DMS79 (cell line): ENCODE data around the gene FAM76A.
A peak's percentile ranks its signal among the peaks of the same experiment; 100 is the strongest.
"Not testable (repeated sequence)": the region's sequence is repeated elsewhere in the genome, so short reads cannot be mapped to it uniquely, and the experiment has no call there.

Source experiments
- DNase-seq: peaks from one replicate; lab custom pipeline; 2025; lab: John Stamatoyannopoulos, UW

The FAM76A gene

GRCh38 chr1:27724961-27725373 lies 794 bp upstream of the FAM76A start:
- peak; percentile 85 for DNase-seq

GRCh38 chr1:27726173-27727044 lies 648 bp downstream of the FAM76A start:
- DNase-seq, result peak; percentile 38

- no peak for DNase-seq
Observed at GRCh38 chr1:27727126-27727525, 1.4 kb downstream of the FAM76A start.

GRCh38 chr1:27736252-27736651 lies 10.5 kb downstream of the FAM76A start:
- DNase-seq, result no peak

- no peak for DNase-seq
Observed at GRCh38 chr1:27741121-27741520, 15.4 kb downstream of the FAM76A start.

- no peak for DNase-seq
Observed at GRCh38 chr1:27744556-27744955, 18.8 kb downstream of the FAM76A start.

GRCh38 chr1:27745466-27745865 lies 19.7 kb downstream of the FAM76A start:
- DNase-seq, result no peak

- peak; percentile 52 for DNase-seq
Observed at GRCh38 chr1:27752360-27752759, 26.6 kb downstream of the FAM76A start.

- no peak for DNase-seq
Observed at GRCh38 chr1:27755286-27755685, 29.5 kb downstream of the FAM76A start.

- no peak for DNase-seq
Observed at GRCh38 chr1:27755865-27756264, 30.1 kb downstream of the FAM76A start.

- DNase-seq, result no peak
Observed at GRCh38 chr1:27759236-27759635, 33.5 kb downstream of the FAM76A start.

GRCh38 chr1:27760426-27760825 lies 34.7 kb downstream of the FAM76A start:
- no peak for DNase-seq

GRCh38 chr1:27762033-27762432 lies 36.3 kb downstream of the FAM76A start:
- DNase-seq, result no peak

- DNase-seq, result no peak
Observed at GRCh38 chr1:27763358-27763757, 37.6 kb downstream of the FAM76A start.

- no peak for DNase-seq
Observed at GRCh38 chr1:27770293-27770830, 44.6 kb downstream of the FAM76A start.

- no peak for DNase-seq
Observed at GRCh38 chr1:27772036-27772931, 46.5 kb downstream of the FAM76A start.

- peak; percentile 98 for DNase-seq
Observed at GRCh38 chr1:27772932-27773825, 47.4 kb downstream of the FAM76A start, which contains the start of gene STX12. STX12 (plus strand) TSS chr1:27773219; CDS start chr1:27773308, 89 bp downstream.

GRCh38 chr1:27773826-27774445 lies 48.2 kb downstream of the FAM76A start:
- no peak for DNase-seq

- DNase-seq, result no peak
Observed at GRCh38 chr1:27774654-27775053, 48.9 kb downstream of the FAM76A start.

- not testable (repeated sequence) for DNase-seq
Observed at GRCh38 chr1:27775336-27775735, 49.6 kb downstream of the FAM76A start.

- not testable (repeated sequence) for DNase-seq
Observed at GRCh38 chr1:27776276-27776675, 50.5 kb downstream of the FAM76A start.
